Retinal pigment epithelial cell (primary cell): ENCODE data around the gene GALNT9.
"Not testable (repeated sequence)": the region's sequence is repeated elsewhere in the genome, so short reads cannot be mapped to it uniquely, and the experiment has no call there.

Experiments used
- DNase-seq: peaks from one replicate; pipeline ENCODE4 v3.0.0-alpha.2; 2010; ENCODE audit warnings: low read depth
- H3K4me3 ChIP-seq: 2 replicates; pipeline ENCODE4 v1.5.1; 2011; ENCODE audit warnings: mild to moderate bottlenecking, low read length, control low read depth, moderate library complexity
- CTCF ChIP-seq: conservative IDR thresholded peaks from 2 replicates; pipeline ENCODE4 v1.5.1; 2011; ENCODE audit warnings: low read depth, low read length, control low read depth, inconsistent platforms

The GALNT9 gene

GRCh38 chr12:132253698-132254480 lies 75.5 kb downstream of the GALNT9 start:
- DNase-seq: no peak
- TF ChIP-seq CTCF: no peak
- H3K4me3 ChIP-seq: no peak overlapping the region

DNA sequence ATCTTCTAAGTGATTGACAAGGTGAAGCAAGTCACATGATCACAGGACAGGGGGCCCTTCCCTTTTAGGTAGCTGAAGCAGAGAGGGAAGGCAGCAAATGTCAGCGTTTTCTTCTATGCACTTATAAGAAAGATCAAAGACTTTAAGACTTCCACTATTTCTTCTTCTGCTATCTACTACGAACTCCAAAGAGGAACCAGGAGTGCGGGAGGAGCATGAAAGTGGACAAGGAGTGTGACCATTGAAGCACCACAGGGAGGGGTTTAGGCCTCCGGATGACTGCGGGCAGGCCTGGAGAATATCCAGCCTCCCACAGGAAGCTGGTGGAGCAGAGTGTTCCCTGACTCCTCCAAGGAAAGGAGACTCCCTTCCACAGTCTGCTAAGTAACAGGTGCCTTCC lies 76.4 kb downstream of the GALNT9 start:
- not testable (repeated sequence) for DNase-seq, H3K4me3 ChIP-seq

- no peak for TF ChIP-seq CTCF
- DNase-seq: no peak
- H3K4me3 ChIP-seq: no peak overlapping the region
Measured at GRCh38 chr12:132251741-132252490, 77.5 kb downstream of the GALNT9 start.

DNA sequence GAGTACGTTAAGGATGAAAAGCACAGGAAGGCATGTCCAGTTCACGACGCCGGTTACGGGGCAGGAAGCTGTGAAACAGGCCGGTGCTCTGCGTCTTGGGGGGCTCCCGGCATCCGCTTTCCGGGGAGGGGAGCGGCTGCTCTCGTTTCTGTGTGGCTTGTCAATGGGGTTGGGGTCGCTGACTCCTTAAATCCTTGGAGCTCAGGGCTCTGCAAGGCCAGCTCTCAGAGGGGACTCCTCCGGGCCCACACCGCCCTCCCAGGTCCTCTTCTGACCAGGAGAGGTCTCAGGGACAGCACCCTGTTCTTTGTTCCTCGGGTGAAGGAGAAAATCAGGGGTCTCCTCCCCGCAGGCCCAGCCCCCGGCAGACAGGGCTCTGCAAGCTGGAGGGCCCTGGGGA lies 78.1 kb downstream of the GALNT9 start:
- DNase-seq: no peak
- no peak overlapping the region for H3K4me3 ChIP-seq
- TF ChIP-seq CTCF: no peak

- H3K4me3 ChIP-seq: no peak overlapping the region
- no peak for DNase-seq
- TF ChIP-seq CTCF: no peak
Measured at GRCh38 chr12:132250707-132251106, 78.7 kb downstream of the GALNT9 start.

DNA sequence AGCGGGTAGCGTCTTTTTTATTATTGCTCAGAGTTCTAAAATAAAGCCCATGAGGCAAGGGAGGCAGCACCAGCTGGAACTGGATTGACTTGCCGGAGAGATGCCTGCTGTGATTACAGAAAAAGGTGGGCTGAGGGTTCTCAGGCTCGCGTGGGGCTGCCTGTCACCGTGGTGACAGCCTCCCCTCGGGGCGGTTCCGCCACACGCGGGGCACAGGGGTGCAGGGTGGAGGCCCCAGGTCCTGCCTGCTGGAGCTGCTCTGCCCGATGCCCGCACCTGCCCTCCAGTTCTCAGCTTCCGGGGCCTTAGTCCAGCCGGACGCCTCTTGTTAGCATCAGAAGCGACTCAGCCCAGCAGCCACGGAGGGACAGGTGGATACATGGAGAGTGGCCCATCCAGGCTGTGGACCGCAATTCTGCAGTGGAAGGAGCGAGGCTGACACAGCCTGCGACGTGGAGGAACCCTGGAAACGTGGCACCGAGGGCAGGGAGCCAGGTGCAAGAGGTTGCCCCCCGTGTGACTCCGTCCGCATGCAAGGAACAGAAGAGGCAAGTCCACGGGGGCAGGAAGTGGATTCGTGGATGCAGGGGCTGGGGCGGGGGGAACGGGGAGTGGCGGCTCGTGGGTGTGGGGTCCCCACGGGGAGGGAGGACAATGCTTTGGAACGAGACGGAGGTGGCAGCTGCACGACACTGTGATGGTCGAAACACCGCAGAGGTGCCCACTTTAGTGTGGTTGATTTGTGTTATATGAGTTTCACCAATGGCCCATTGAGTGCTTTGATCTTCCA lies 79.5 kb downstream of the GALNT9 start:
- TF ChIP-seq CTCF: no peak
- no peak for DNase-seq
- H3K4me3 ChIP-seq: no peak overlapping the region

- TF ChIP-seq CTCF: no peak
- H3K4me3 ChIP-seq: no peak overlapping the region
- no peak for DNase-seq
Measured at GRCh38 chr12:132248453-132249167, 80.8 kb downstream of the GALNT9 start.
